HepG2 (cell line): ENCODE results near the gene GTSF1L. TPM values are rescaled to one million over a fixed set of nuclear protein-coding genes. Genes with fewer than 3 reads are reported as not detected.

Experiments
- ATAC-seq: fragments of 200-7000 bp; cut with Tn5 transposase; 3 replicates; pipeline ENCODE4 v1.9.1; 2020; ENCODE audit warnings: mild to moderate bottlenecking, moderate library complexity
- BruUV-seq: library from RNA; stranded (reverse); fragments of 400-500 nt; replicated peaks from 2 replicates; lab custom pipeline; 2021; lab: Mats Ljungman, UMichigan
- CTCF ChIA-PET: fragments of 300-600 bp; formaldehyde crosslinking; extraction: SDS; loops from one replicate; lab custom pipeline; 2021; ENCODE audit warnings: low total read pairs, inconsistent platforms, low intra/inter-chr PET ratio; lab: Yijun Ruan, JAX
- POLR2A ChIA-PET: fragments of 350-600 bp; sonication (Branson Sonifier 250); formaldehyde crosslinking; loops from one replicate; lab custom pipeline; 2020; ENCODE audit warnings: antibody characterized with exemption, inconsistent platforms; lab: Yijun Ruan, JAX
- DNase-seq: peaks from one replicate; pipeline ENCODE4 v3.0.0-alpha.2; 2015; ENCODE audit warnings: low spot score
- FAIRE-seq: peaks from 3 replicates; lab custom pipeline; 2011; peaks lifted over from hg19 to GRCh38; lab: Jason Lieb, UNC
- H2AFZ ChIP-seq: one replicate; pipeline ENCODE4 v1.6.1; 2011; ENCODE audit warnings: low read length, inconsistent platforms
- H3K27ac ChIP-seq: fragments of 300-600 bp; 3 replicates; pipeline ENCODE4 v1.8.0; 2011; ENCODE audit warnings: mixed run types, mild to moderate bottlenecking, mixed read lengths, low read length, inconsistent platforms; ENCODE audit not compliant: insufficient read depth; ENCODE audit errors: extremely low read length
- H3K27me3 ChIP-seq, 2 experiments: fragments of 200-600 bp in 1 of 2; 2 replicates in 1 of 2; 3 replicates in 1 of 2; pipeline versions ENCODE4 v1.6.0 to v1.8.0; 2011; ENCODE audit warnings: low read length in 2 of 2, mild to moderate bottlenecking in 2 of 2, moderate library complexity in 2 of 2, inconsistent platforms in 1 of 2; ENCODE audit not compliant: insufficient read depth in 2 of 2, control insufficient read depth in 1 of 2
- H3K36me3 ChIP-seq, 2 experiments: fragments of 200-600 bp in 1 of 2; replicated peaks in 1 of 2; 2 replicates in 1 of 2; 3 replicates in 1 of 2; pipeline versions ENCODE4 v1.5.1 to v1.8.0; 2011; ENCODE audit warnings: low read length in 2 of 2, inconsistent platforms in 1 of 2; ENCODE audit not compliant: insufficient read depth in 2 of 2, control insufficient read depth in 1 of 2
- H3K4me1 ChIP-seq: 2 replicates; pipeline ENCODE4 v1.5.1; 2012; ENCODE audit warnings: low read length, inconsistent platforms; ENCODE audit not compliant: insufficient read depth
- H3K4me2 ChIP-seq: 2 replicates; pipeline ENCODE4 v1.6.0; 2011; ENCODE audit warnings: low read depth, low read length, inconsistent platforms
- H3K4me3 ChIP-seq, 3 experiments: fragments of 200-600 bp in 1 of 3; sonication (generic), shearing (Covaris generic) in 1 of 3; replicated peaks in 1 of 3; 2 replicates each; pipeline ENCODE4 v1.5.1; 2011 to 2016; ENCODE audit warnings: low read length in 3 of 3, inconsistent platforms in 2 of 3, low read depth in 2 of 3, mild to moderate bottlenecking in 2 of 3, control low read depth in 1 of 3, mixed read lengths in 1 of 3; ENCODE audit not compliant: insufficient read depth in 1 of 3
- H3K79me2 ChIP-seq: one replicate; pipeline ENCODE4 v1.6.1; 2011; ENCODE audit warnings: low read length, inconsistent platforms; ENCODE audit not compliant: insufficient read depth
- H3K9ac ChIP-seq: 2 replicates; pipeline ENCODE4 v1.6.0; 2011; ENCODE audit warnings: mild to moderate bottlenecking, low read depth, low read length, inconsistent platforms; ENCODE audit not compliant: insufficient read depth
- H3K9me3 ChIP-seq: 2 replicates; pipeline ENCODE4 v1.5.1; 2012; ENCODE audit warnings: mild to moderate bottlenecking, low read length
- H4K20me1 ChIP-seq: 2 replicates; pipeline ENCODE4 v1.6.0; 2011; ENCODE audit warnings: inconsistent platforms, mild to moderate bottlenecking, low read length, moderate library complexity; ENCODE audit not compliant: insufficient read depth
- CEBPB ChIP-seq: IDR thresholded peaks from 2 replicates; pipeline ENCODE4 v1.6.1; 2011; ENCODE audit warnings: low read depth, low read length, improper control_type of control experiment, borderline replicate concordance
- CHD4 ChIP-seq: fragments of 200-600 bp; sonication (generic); IDR thresholded peaks from 2 replicates; pipeline ENCODE4 v1.7.0; 2017; ENCODE audit warnings: mild to moderate bottlenecking, low read length, borderline replicate concordance
- E2F1 ChIP-seq: sonication (generic); formaldehyde crosslinking; IDR thresholded peaks from 2 replicates; pipeline ENCODE4 v1.5.0; 2020; ENCODE audit warnings: missing genetic modification reagents
- E2F2 ChIP-seq: sonication (generic); formaldehyde crosslinking; IDR thresholded peaks from 2 replicates; pipeline ENCODE4 v1.4.0; 2020; ENCODE audit warnings: missing genetic modification reagents, borderline replicate concordance
- FOXK2 ChIP-seq: fragments of 450-650 bp; IDR thresholded peaks from 2 replicates; pipeline ENCODE4 v1.6.1; 2016
- FOXO4 ChIP-seq: sonication (generic); formaldehyde crosslinking; conservative IDR thresholded peaks from 2 replicates; pipeline ENCODE4 v1.8.1; 2023; ENCODE audit warnings: missing genetic modification reagents
- LCORL ChIP-seq, 2 experiments: fragments of 450-650 bp in 1 of 2; sonication (generic) in 1 of 2; formaldehyde crosslinking in 1 of 2; IDR thresholded peaks; 2 replicates each; pipeline versions ENCODE4 v1.5.0 to v1.6.1; 2017 to 2020; ENCODE audit warnings: antibody characterized with exemption in 1 of 2, missing genetic modification reagents in 1 of 2
- POGK ChIP-seq: sonication (generic); formaldehyde crosslinking; conservative IDR thresholded peaks from 2 replicates; pipeline ENCODE4 v1.8.0; 2022; ENCODE audit warnings: mild to moderate bottlenecking, moderate library complexity, missing genetic modification reagents
- PRMT3 ChIP-seq: sonication (generic); formaldehyde crosslinking; IDR thresholded peaks from 2 replicates; pipeline ENCODE4 v1.8.1; 2022; ENCODE audit warnings: low read depth, mild to moderate bottlenecking, moderate library complexity, missing genetic modification reagents, borderline replicate concordance
- TOE1 ChIP-seq: sonication (generic); formaldehyde crosslinking; IDR thresholded peaks from 2 replicates; pipeline ENCODE4 v1.4.0; 2020; ENCODE audit warnings: mild to moderate bottlenecking, missing genetic modification reagents
- TSC22D2 ChIP-seq: sonication (generic); formaldehyde crosslinking; IDR thresholded peaks from 2 replicates; pipeline ENCODE4 v1.5.1; 2020; ENCODE audit warnings: missing genetic modification reagents, mild to moderate bottlenecking, borderline replicate concordance
- ZFP36L1 ChIP-seq: sonication (generic); formaldehyde crosslinking; IDR thresholded peaks from 2 replicates; pipeline ENCODE4 v1.8.0; 2022; ENCODE audit warnings: mild to moderate bottlenecking, missing genetic modification reagents, moderate library complexity
- ZMAT3 ChIP-seq: sonication (generic); formaldehyde crosslinking; conservative IDR thresholded peaks from 2 replicates; pipeline ENCODE4 v1.7.0; 2021; ENCODE audit warnings: missing genetic modification reagents
- ZNF121 ChIP-seq: sonication (generic); formaldehyde crosslinking; IDR thresholded peaks from 2 replicates; pipeline ENCODE4 v1.5.0; 2020; ENCODE audit warnings: mild to moderate bottlenecking, missing genetic modification reagents
- ZNF124 ChIP-seq: sonication (generic); formaldehyde crosslinking; IDR thresholded peaks from 2 replicates; pipeline ENCODE4 v1.4.0; 2020; ENCODE audit warnings: missing genetic modification reagents
- ZNF788 ChIP-seq: sonication (generic); formaldehyde crosslinking; IDR thresholded peaks from 2 replicates; pipeline ENCODE4 v1.5.0; 2020; ENCODE audit warnings: mild to moderate bottlenecking, missing genetic modification reagents, borderline replicate concordance
- ZNF816 ChIP-seq: sonication (generic); formaldehyde crosslinking; IDR thresholded peaks from 2 replicates; pipeline ENCODE4 v1.8.0; 2022; ENCODE audit warnings: missing genetic modification reagents, mild to moderate bottlenecking, borderline replicate concordance
- ZNF891 ChIP-seq: sonication (generic); formaldehyde crosslinking; IDR thresholded peaks from 2 replicates; pipeline ENCODE4 v1.5.0; 2020; ENCODE audit warnings: mild to moderate bottlenecking, missing genetic modification reagents
- WGBS: methylation state at CpG from one replicate; pipeline ENCODE4 v1.1.6; 2017; ENCODE audit warnings: low lambda C conversion rate; 5-methylcytosine and 5-hydroxymethylcytosine counted together
- in situ Hi-C: cut with HindIII; loops from 2 replicates; pipeline ENCODE4 v1.10.0; 2017; ENCODE audit warnings: low pct_unique_long_range_greater_than_20kb; ENCODE audit not compliant: extremely low pct_ligation_motif_present
- intact Hi-C: fragments of 100-400 bp; cut with micrococcal nuclease; formaldehyde crosslinking; loops from one replicate; pipeline ENCODE4 v1.10.0; 2022; ENCODE audit not compliant: unreplicated experiment
- polyA plus RNA-seq, 8 experiments: library from polyadenylated mRNA; depleted of rRNA in 3 of 8; stranded (reverse) in 7 of 8; unstranded in 1 of 8; fragments of >200 nt; fragmentation: Illumina TruSeq in 4 of 8; extraction: Trizol in 4 of 8; gene quantifications; 2 replicates each; pipeline versions ENCODE4 v1.2.1 to v1.2.3, GENCODE V29; 2011 to 2016; ENCODE audit warnings: low read depth in 4 of 8, missing spikeins in 1 of 8, mixed read lengths in 1 of 8; ENCODE audit not compliant: insufficient read depth in 1 of 8
- total RNA-seq, 5 experiments: library from RNA; depleted of rRNA; stranded (reverse); fragments of >200 nt; fragmentation: Illumina TruSeq; extraction: Trizol; gene quantifications; 2 replicates each; pipeline ENCODE4 v1.2.3, GENCODE V29; 2016; ENCODE audit warnings: low read depth in 1 of 5

GTSF1L gene
- total and polyA plus RNA-seq, 2 of the 13 experiments (the other 11 are each of a cell fraction or from before 2014, with no cell fraction given) = not detected

- WGBS = 22% methylated on average over 2 of the region's 2 CpGs
- Histone ChIP-seq H4K20me1 (no peaks in the 10 kb centered on the region), H3K4me3 (peak overlapping the region in 1 of 3 experiments; percentile 5; a peak in 1 of 6 replicates), H3K9me3 (no peaks in the 10 kb centered on the region), H3K9ac (no peak overlapping the region), H3K4me2 (peak overlapping the region; percentile 38), H3K79me2 (no peaks in the 10 kb centered on the region), H3K27me3 (peaks cover 0 to 15% of the 10 kb centered on the region in 2 experiments; a peak in 1 of 5 replicates), H3K36me3 (no peaks in the 10 kb centered on the region), H3K27ac (peak overlapping the region; percentile 9), H3K4me1 (peaks cover 52% of the 10 kb centered on the region), H2AFZ (no peak overlapping the region)
- ChIA-PET POLR2A (interaction anchor here (0.8 to 1.0 kb wide), 2 partner anchors 267 to 268 kb away, joined by 3 read pairs; no protein-coding TSS in a partner anchor), CTCF (no interaction called here)
- BruUV-seq = no TSS peak
- ATAC-seq (peak; percentile 15), DNase-seq (no peak), FAIRE-seq (peak; percentile 8)
- in situ Hi-C loops = no loop called here
- intact Hi-C loops = loop anchor here (10.0 kb wide), 1 partner anchor 479 kb away; no protein-coding TSS in a partner anchor
- TF ChIP-seq TSC22D2 = no peak
- TF ChIP-seq ZNF891 (CRISPR knock-in tag) = no peak
- no peak for TF ChIP-seq ZNF816 (CRISPR knock-in tag)
- TF ChIP-seq ZMAT3 = no peak
- TF ChIP-seq CEBPB = peak; percentile 57; the same call in 1 of the 2 replicates
- TF ChIP-seq PRMT3 (CRISPR knock-in tag) = no peak
- TF ChIP-seq ZNF124 (CRISPR knock-in tag) = no peak
- TF ChIP-seq E2F1 = no peak
- TF ChIP-seq LCORL (IDR thresholded peaks at IDR 0.05) = no peak
- 0 out of 2 replicates have a peak, but pooled peaks have one; percentile 6 for TF ChIP-seq LCORL (CRISPR knock-in tag; IDR thresholded peaks at IDR 0.05)
- no peak for TF ChIP-seq E2F2
- TF ChIP-seq CHD4 = no peak
- no peak for TF ChIP-seq POGK (CRISPR knock-in tag)
- peak; percentile 22; the same call in 1 of the 2 replicates for TF ChIP-seq TOE1 (CRISPR knock-in tag)
- TF ChIP-seq FOXO4 (CRISPR knock-in tag) = 0 out of 2 replicates have a peak, but pooled peaks have one; percentile 69
- peak; percentile 96 for TF ChIP-seq ZNF121 (CRISPR knock-in tag)
- TF ChIP-seq ZNF788 = 0 out of 2 replicates have a peak, but pooled peaks have one; percentile 3
- TF ChIP-seq FOXK2 = no peak
- 0 out of 2 replicates have a peak, but pooled peaks have one; percentile 66 for TF ChIP-seq ZFP36L1 (CRISPR knock-in tag)
Measured at GRCh38 chr20:43725666-43726065, 1.1 kb downstream of the GTSF1L start.
